ENCODE data around the gene FAM20A. TPM values are rescaled to one million over a fixed set of nuclear protein-coding genes. Genes with fewer than 3 reads are reported as not detected.
A peak's percentile ranks its signal among the peaks of the same experiment; 100 is the strongest.

The FAM20A gene
- total and polyA plus RNA-seq, 9 of the 15 experiments (the other 6 are each of a cell fraction or from before 2014, with no cell fraction given), result 0.07 TPM; not detected in 8

DNA sequence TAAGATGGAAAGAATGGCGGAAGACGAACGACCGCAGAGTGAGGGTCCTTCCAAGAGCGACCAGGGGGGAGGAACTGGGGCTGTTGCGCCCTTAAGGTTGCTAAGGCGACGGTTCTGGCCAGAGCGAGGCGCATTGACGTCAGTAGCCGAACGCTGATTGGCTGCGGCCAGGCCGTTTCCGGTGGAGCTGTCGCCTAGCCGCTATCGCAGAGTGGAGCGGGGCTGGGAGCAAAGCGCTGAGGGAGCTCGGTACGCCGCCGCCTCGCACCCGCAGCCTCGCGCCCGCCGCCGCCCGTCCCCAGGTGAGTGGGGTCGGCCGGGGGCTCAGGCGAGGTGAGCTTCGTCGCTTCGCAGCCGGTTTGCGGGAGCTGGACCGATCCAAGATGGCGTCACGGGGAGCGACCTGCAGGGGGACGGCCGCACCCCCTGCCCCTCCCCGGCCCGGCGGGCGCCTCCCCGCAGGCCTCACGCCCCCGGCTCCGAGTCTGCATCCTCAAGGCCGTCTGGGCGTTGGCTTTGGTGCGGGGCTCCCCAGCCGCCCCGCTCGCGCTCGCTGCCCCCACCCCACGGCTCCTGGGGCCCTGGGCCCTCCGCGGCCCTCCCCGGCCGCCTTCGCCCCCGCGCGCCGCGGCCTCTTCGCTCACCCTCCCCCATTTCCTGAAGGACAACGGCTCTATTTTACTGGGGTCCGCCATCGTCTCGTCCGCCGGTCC is 88.8 kb downstream of the FAM20A start, which contains the start of gene PRKAR1A (continued):
- TF ChIP-seq JUN (IDR thresholded peaks at IDR 0.05; ENCODE audit: borderline replicate concordance, low read depth, low read length) (no peak), JUN (CRISPR knock-in tag; IDR thresholded peaks at IDR 0.05; ENCODE audit: borderline replicate concordance) (no peak), DMBX1 (CRISPR knock-in tag; IDR thresholded peaks at IDR 0.05; ENCODE audit: borderline replicate concordance) (no peak), MEIS2 (IDR thresholded peaks at IDR 0.05; ENCODE audit: partially characterized antibody) (no peak), SRSF3 (IDR thresholded peaks at IDR 0.05; ENCODE audit: insufficient read depth, low read length) (no peak), WHSC1 (IDR thresholded peaks at IDR 0.05; ENCODE audit: low read length) (no peak), SMC3 (conservative IDR thresholded peaks at IDR 0.05; ENCODE audit: insufficient read depth, low read depth, low read length) (no peak), NR2F6 (CRISPR knock-in tag; IDR thresholded peaks at IDR 0.05) (no peak), ZNF212 (CRISPR knock-in tag; IDR thresholded peaks at IDR 0.05) (no peak)
- TF ChIP-seq, protein P1, sequence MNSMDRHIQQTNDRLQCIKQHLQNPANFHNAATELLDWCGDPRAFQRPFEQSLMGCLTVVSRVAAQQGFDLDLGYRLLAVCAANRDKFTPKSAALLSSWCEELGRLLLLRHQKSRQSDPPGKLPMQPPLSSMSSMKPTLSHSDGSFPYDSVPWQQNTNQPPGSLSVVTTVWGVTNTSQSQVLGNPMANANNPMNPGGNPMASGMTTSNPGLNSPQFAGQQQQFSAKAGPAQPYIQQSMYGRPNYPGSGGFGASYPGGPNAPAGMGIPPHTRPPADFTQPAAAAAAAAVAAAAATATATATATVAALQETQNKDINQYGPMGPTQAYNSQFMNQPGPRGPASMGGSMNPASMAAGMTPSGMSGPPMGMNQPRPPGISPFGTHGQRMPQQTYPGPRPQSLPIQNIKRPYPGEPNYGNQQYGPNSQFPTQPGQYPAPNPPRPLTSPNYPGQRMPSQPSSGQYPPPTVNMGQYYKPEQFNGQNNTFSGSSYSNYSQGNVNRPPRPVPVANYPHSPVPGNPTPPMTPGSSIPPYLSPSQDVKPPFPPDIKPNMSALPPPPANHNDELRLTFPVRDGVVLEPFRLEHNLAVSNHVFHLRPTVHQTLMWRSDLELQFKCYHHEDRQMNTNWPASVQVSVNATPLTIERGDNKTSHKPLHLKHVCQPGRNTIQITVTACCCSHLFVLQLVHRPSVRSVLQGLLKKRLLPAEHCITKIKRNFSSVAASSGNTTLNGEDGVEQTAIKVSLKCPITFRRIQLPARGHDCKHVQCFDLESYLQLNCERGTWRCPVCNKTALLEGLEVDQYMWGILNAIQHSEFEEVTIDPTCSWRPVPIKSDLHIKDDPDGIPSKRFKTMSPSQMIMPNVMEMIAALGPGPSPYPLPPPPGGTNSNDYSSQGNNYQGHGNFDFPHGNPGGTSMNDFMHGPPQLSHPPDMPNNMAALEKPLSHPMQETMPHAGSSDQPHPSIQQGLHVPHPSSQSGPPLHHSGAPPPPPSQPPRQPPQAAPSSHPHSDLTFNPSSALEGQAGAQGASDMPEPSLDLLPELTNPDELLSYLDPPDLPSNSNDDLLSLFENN (IDR thresholded peaks at IDR 0.05; ENCODE audit: low read depth in 2 of 2, low read length in 2 of 2), result 0 out of 4 replicates have a peak, but pooled peaks of 1 of the 2 experiments have one; percentile 24
- TF ChIP-seq, protein P2, sequence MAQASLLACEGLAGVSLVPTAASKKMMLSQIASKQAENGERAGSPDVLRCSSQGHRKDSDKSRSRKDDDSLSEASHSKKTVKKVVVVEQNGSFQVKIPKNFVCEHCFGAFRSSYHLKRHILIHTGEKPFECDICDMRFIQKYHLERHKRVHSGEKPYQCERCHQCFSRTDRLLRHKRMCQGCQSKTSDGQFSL (CRISPR knock-in tag; IDR thresholded peaks at IDR 0.05), result no peak
- TF ChIP-seq, protein P2 (tag; IDR thresholded peaks at IDR 0.05), result peak in 1 of 2 experiments; percentile 20; a peak in 1 of 4 replicates
- TF ChIP-seq, protein P3, sequence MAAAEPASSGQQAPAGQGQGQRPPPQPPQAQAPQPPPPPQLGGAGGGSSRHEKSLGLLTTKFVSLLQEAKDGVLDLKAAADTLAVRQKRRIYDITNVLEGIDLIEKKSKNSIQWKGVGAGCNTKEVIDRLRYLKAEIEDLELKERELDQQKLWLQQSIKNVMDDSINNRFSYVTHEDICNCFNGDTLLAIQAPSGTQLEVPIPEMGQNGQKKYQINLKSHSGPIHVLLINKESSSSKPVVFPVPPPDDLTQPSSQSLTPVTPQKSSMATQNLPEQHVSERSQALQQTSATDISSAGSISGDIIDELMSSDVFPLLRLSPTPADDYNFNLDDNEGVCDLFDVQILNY (CRISPR knock-in tag; IDR thresholded peaks at IDR 0.05), result no peak; the same call in 1 of the 2 replicates
- TF ChIP-seq, protein P4, sequence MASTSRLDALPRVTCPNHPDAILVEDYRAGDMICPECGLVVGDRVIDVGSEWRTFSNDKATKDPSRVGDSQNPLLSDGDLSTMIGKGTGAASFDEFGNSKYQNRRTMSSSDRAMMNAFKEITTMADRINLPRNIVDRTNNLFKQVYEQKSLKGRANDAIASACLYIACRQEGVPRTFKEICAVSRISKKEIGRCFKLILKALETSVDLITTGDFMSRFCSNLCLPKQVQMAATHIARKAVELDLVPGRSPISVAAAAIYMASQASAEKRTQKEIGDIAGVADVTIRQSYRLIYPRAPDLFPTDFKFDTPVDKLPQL (IDR thresholded peaks at IDR 0.05; ENCODE audit: extremely low read depth, insufficient read length), result no peak
- TF ChIP-seq, protein P5, sequence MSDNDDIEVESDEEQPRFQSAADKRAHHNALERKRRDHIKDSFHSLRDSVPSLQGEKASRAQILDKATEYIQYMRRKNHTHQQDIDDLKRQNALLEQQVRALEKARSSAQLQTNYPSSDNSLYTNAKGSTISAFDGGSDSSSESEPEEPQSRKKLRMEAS (CRISPR knock-in tag; IDR thresholded peaks at IDR 0.05), result no peak
- TF ChIP-seq, protein P6, sequence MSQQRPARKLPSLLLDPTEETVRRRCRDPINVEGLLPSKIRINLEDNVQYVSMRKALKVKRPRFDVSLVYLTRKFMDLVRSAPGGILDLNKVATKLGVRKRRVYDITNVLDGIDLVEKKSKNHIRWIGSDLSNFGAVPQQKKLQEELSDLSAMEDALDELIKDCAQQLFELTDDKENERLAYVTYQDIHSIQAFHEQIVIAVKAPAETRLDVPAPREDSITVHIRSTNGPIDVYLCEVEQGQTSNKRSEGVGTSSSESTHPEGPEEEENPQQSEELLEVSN (IDR thresholded peaks at IDR 0.05; ENCODE audit: borderline replicate concordance in 1 of 2, extremely low read depth in 1 of 2, insufficient read depth in 1 of 2, insufficient read length in 1 of 2, low read depth in 1 of 2, low read length in 1 of 2, poor library complexity in 1 of 2, severe bottlenecking in 1 of 2), result peak in 1 of 2 experiments; percentile 54
- TF ChIP-seq, protein P7, sequence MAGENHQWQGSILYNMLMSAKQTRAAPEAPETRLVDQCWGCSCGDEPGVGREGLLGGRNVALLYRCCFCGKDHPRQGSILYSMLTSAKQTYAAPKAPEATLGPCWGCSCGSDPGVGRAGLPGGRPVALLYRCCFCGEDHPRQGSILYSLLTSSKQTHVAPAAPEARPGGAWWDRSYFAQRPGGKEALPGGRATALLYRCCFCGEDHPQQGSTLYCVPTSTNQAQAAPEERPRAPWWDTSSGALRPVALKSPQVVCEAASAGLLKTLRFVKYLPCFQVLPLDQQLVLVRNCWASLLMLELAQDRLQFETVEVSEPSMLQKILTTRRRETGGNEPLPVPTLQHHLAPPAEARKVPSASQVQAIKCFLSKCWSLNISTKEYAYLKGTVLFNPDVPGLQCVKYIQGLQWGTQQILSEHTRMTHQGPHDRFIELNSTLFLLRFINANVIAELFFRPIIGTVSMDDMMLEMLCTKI (IDR thresholded peaks at IDR 0.05; ENCODE audit: partially characterized antibody), result no peak

All from K562 (cell line).